Ishikawa (cell line): ENCODE measurements around the gene AKAP1.

Experiments used
- CEBPB ChIP-seq: IDR thresholded peaks from 2 replicates; pipeline ENCODE4 v1.6.1; 2012
- CREB1 ChIP-seq: IDR thresholded peaks from 2 replicates; pipeline ENCODE4 v1.6.1; 2012; ENCODE audit warnings: low read depth
- EGR1 ChIP-seq: IDR thresholded peaks from 2 replicates; pipeline ENCODE4 v1.6.1; 2012
- EP300 ChIP-seq: IDR thresholded peaks from 2 replicates; pipeline ENCODE4 v1.6.1; 2012; ENCODE audit warnings: borderline replicate concordance
- FOXM1 ChIP-seq: IDR thresholded peaks from 2 replicates; pipeline ENCODE4 v1.6.1; 2012; ENCODE audit warnings: low read depth, borderline replicate concordance
- MAX ChIP-seq: IDR thresholded peaks from 2 replicates; pipeline ENCODE4 v1.6.1; 2012
- NFIC ChIP-seq: IDR thresholded peaks from 2 replicates; pipeline ENCODE4 v1.6.1; 2012
- RAD21 ChIP-seq: IDR thresholded peaks from 2 replicates; pipeline ENCODE4 v1.6.1; 2012; ENCODE audit warnings: low read depth
- REST ChIP-seq: IDR thresholded peaks from 2 replicates; pipeline ENCODE4 v1.6.1; 2012; ENCODE audit warnings: low read depth, mild to moderate bottlenecking
- TAF1 ChIP-seq: IDR thresholded peaks from 2 replicates; pipeline ENCODE4 v1.6.1; 2012; ENCODE audit warnings: low read depth, mild to moderate bottlenecking
- TCF12 ChIP-seq: IDR thresholded peaks from 2 replicates; pipeline ENCODE4 v1.6.1; 2012; ENCODE audit warnings: low read depth
- TEAD4 ChIP-seq: IDR thresholded peaks from 2 replicates; pipeline ENCODE4 v1.6.1; 2012
- USF1 ChIP-seq: IDR thresholded peaks from 2 replicates; pipeline ENCODE4 v1.6.1; 2012
- YY1 ChIP-seq: IDR thresholded peaks from 2 replicates; pipeline ENCODE4 v1.6.1; 2012; ENCODE audit warnings: low read depth
- ZBTB7A ChIP-seq: IDR thresholded peaks from 2 replicates; pipeline ENCODE4 v1.6.1; 2012; ENCODE audit warnings: low read depth

The AKAP1 gene

GRCh38 chr17:57088298-57088697 lies 3.3 kb downstream of the AKAP1 start:
- TF ChIP-seq ZBTB7A (no peak), REST (no peak), CREB1 (no peak)

- TF ChIP-seq REST (peak; percentile 54; the same call in 1 of the 2 replicates), ZBTB7A (no peak)
Observed at GRCh38 chr17:57089391-57089790, 4.3 kb downstream of the AKAP1 start.

- TF ChIP-seq TAF1: no peak
- TF ChIP-seq RAD21: no peak
- TF ChIP-seq FOXM1: no peak
- TF ChIP-seq EP300: no peak
- TF ChIP-seq USF1: no peak
- TF ChIP-seq CREB1: no peak
- no peak for TF ChIP-seq YY1
- no peak for TF ChIP-seq REST
- TF ChIP-seq EGR1: no peak
- TF ChIP-seq TEAD4: no peak
- no peak for TF ChIP-seq TCF12
- no peak for TF ChIP-seq CEBPB
- TF ChIP-seq ZBTB7A: no peak
- no peak for TF ChIP-seq NFIC
- no peak for TF ChIP-seq MAX
Observed at GRCh38 chr17:57090560-57091185, 5.6 kb downstream of the AKAP1 start.

- no peak for TF ChIP-seq RAD21
- no peak for TF ChIP-seq TAF1
- no peak for TF ChIP-seq EP300
- no peak for TF ChIP-seq EGR1
- TF ChIP-seq NFIC: no peak
- TF ChIP-seq FOXM1: no peak
- no peak for TF ChIP-seq USF1
- no peak for TF ChIP-seq REST
- TF ChIP-seq CREB1: no peak
- TF ChIP-seq TCF12: no peak
- TF ChIP-seq YY1: no peak
- no peak for TF ChIP-seq TEAD4
- TF ChIP-seq ZBTB7A: no peak
- no peak for TF ChIP-seq CEBPB
- TF ChIP-seq MAX: no peak
Observed at GRCh38 chr17:57091186-57091618, 6.2 kb downstream of the AKAP1 start.
